Uterus (tissue), 4 donors: Measurements from ENCODE around the gene BRMS1. TPM values are rescaled to one million over a fixed set of nuclear protein-coding genes. Genes with fewer than 3 reads are reported as not detected.

Experiments
- DNase-seq, 2 donors: peaks; one replicate each; pipeline ENCODE4 v3.0.0-alpha.2; 2019 to 2020
- H3K27ac ChIP-seq, 2 donors: fragments of 200-600 bp; sonication (generic); 1 replicate in 1 of 2; 2 replicates in 1 of 2; pipeline ENCODE4 v1.5.1; 2016 to 2018
- H3K27me3 ChIP-seq, 2 donors: fragments of 200-600 bp; sonication (generic); one replicate each; pipeline ENCODE4 v1.5.1; 2018 to 2019; ENCODE audit warnings: control low read depth in 1 of 2
- H3K36me3 ChIP-seq, 2 donors: fragments of 200-600 bp; sonication (generic); one replicate each; pipeline ENCODE4 v1.5.1; 2019; ENCODE audit warnings: control low read depth in 1 of 2
- H3K4me1 ChIP-seq, 2 donors: fragments of 200-600 bp; sonication (generic); one replicate each; pipeline ENCODE4 v1.5.1; 2018 to 2019; ENCODE audit warnings: control low read depth in 1 of 2
- H3K4me3 ChIP-seq, 2 donors: fragments of 200-600 bp; sonication (generic); 1 replicate in 1 of 2; 2 replicates in 1 of 2; pipeline ENCODE4 v1.5.1; 2018 to 2019; ENCODE audit warnings: mild to moderate bottlenecking in 1 of 2
- H3K9me3 ChIP-seq, 2 donors: fragments of 200-600 bp; sonication (generic); one replicate each; pipeline ENCODE4 v1.5.1; 2019; ENCODE audit warnings: control low read depth in 1 of 2
- CTCF ChIP-seq, 4 experiments: fragments of 200-600 bp in 2 of 4; fragments of 450-650 bp in 2 of 4; sonication (generic) in 2 of 4; IDR thresholded peaks; one replicate each; pipeline ENCODE4 v1.5.1; 2016 to 2019; ENCODE audit warnings: antibody characterized with exemption in 4 of 4, mild to moderate bottlenecking in 2 of 4, moderate library complexity in 1 of 4
- POLR2A ChIP-seq, 2 donors: fragments of 450-650 bp; IDR thresholded peaks; one replicate each; pipeline ENCODE4 v1.6.1; 2016; ENCODE audit warnings: antibody characterized with exemption in 2 of 2, mild to moderate bottlenecking in 1 of 2, moderate library complexity in 1 of 2
- intact Hi-C: fragments of 100-400 bp; cut with DNase I; formaldehyde crosslinking; loops from one replicate; pipeline ENCODE4 v1.15.1; 2023; ENCODE audit warnings: low total_unique reads
- total RNA-seq, 4 donors: library from RNA; depleted of rRNA in 3 of 4; stranded (reverse); fragments of >200 nt in 3 of 4; gene quantifications; one replicate each; pipeline versions ENCODE4 v1.1.0 to v1.2.4, GENCODE V29; 2014 to 2023
- donor health status: DM: yes; HTN: yes; CAD: no.

The BRMS1 gene
- total RNA-seq, 4 donors from 2014 or later: 15.0 to 77.4 (median 21.9) TPM

- no peak for TF ChIP-seq POLR2A (IDR thresholded peaks at IDR 0.05)
- TF ChIP-seq CTCF (IDR thresholded peaks at IDR 0.05): no peak
- Histone ChIP-seq H3K4me1 (peaks cover 0 to 19% of the 10 kb centered on the region in 2 donors), H3K36me3 (no peaks in the 10 kb centered on the region), H3K9me3 (no peaks in the 10 kb centered on the region), H3K27ac (no peak overlapping the region), H3K4me3 (no peak overlapping the region), H3K27me3 (peaks cover 7 to 13% of the 10 kb centered on the region in 2 donors)
- DNase-seq: no peak
- intact Hi-C loops: no loop called here
These were observed 53.6 kb downstream of the BRMS1 start for GRCh38 chr11:66291303-66291705.

GRCh38 chr11:66290330-66290621, 54.6 kb downstream of the BRMS1 start:
- Histone ChIP-seq H3K27me3 (peaks cover 7 to 13% of the 10 kb centered on the region in 2 donors), H3K4me1 (peaks cover 0 to 19% of the 10 kb centered on the region in 2 donors), H3K4me3 (no peak overlapping the region), H3K27ac (no peak overlapping the region), H3K9me3 (no peaks in the 10 kb centered on the region), H3K36me3 (no peaks in the 10 kb centered on the region)
- intact Hi-C loops: no loop called here
- TF ChIP-seq CTCF (IDR thresholded peaks at IDR 0.05): no peak
- TF ChIP-seq POLR2A (IDR thresholded peaks at IDR 0.05): no peak
- no peak for DNase-seq

- Histone ChIP-seq H3K27ac (peak overlapping the region; percentile 86 to 98), H3K4me1 (peaks cover 0 to 19% of the 10 kb centered on the region in 2 donors), H3K27me3 (peaks cover 7 to 13% of the 10 kb centered on the region in 2 donors), H3K36me3 (no peaks in the 10 kb centered on the region), H3K4me3 (peak overlapping the region; percentile 84 to 96), H3K9me3 (no peaks in the 10 kb centered on the region)
- intact Hi-C loops: loop anchor here (10.0 kb wide), 1 partner anchor 65 kb away; no protein-coding TSS in a partner anchor
- DNase-seq: no peak
- TF ChIP-seq CTCF (IDR thresholded peaks at IDR 0.05) (peak in 1 of 4 experiments; percentile 13), POLR2A (IDR thresholded peaks at IDR 0.05) (no peak)
These were observed 55.2 kb downstream of the BRMS1 start for GRCh38 chr11:66289548-66290329.

- Histone ChIP-seq H3K27me3 (peaks cover 7 to 12% of the 10 kb centered on the region in 2 donors), H3K36me3 (no peaks in the 10 kb centered on the region), H3K4me3 (peak within 1 kb of the TSS; percentile 84 to 96), H3K9me3 (no peaks in the 10 kb centered on the region), H3K27ac (peak within 1 kb of the TSS; percentile 86 to 98), H3K4me1 (peaks cover 0 to 19% of the 10 kb centered on the region in 2 donors)
- peak; percentile 98 to 99 for DNase-seq
- TF ChIP-seq CTCF (IDR thresholded peaks at IDR 0.05) (peak in 1 of 4 experiments; percentile 21), POLR2A (IDR thresholded peaks at IDR 0.05) (peak; percentile 94 to 98)
- intact Hi-C loops: loop anchor here (10.0 kb wide), 1 partner anchor 64 kb away; no protein-coding TSS in a partner anchor
These were observed 56.0 kb downstream of the BRMS1 start, which contains the start of gene YIF1A for GRCh38 chr11:66288671-66289547. TSS of gene YIF1A (minus strand) at chr11:66289143. CDS start at chr11:66288985, 158 bp downstream.
